ENCODE measurements around the gene THBS3. TPM values are rescaled to one million over a fixed set of nuclear protein-coding genes. Genes with fewer than 3 reads are reported as not detected.

THBS3 gene
- total and polyA plus RNA-seq, 2 experiments from 2014 or later, result 19.8 to 39.9 TPM

DNA sequence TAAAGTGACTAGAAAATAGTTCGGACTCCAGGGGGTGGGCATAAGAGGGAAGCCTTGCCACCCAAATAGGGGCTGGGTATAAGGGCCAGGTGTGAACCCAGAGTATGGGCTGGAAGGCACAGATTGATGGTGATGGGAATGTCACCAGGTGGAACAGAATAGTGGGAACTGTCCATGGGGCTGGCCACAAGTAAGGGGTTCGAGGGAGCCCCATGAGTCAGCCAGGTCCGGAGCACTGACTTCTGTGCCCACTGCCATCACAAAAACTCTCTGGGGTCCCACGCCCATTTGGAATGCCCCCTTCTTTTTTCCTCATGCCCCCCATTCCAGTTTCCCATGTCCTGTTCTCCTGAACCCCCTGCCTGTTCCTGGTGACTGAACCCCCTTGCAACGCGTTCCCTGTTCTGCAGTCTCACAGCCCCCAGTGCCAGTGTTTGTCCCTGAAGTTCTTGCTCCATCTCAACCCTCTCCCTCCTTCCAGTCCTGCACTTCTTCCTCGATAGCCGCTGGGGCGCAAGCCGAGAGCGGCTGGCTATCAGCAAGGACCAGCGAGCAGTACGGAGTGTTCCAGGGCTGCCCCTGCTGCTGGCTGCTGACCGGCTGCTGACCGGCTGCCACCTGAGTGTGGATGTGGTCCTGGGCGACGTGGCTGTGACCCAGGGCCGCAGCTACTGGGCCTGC, 26.2 kb downstream of the THBS3 start:
- H3K36me3 ChIP-seq (replicated peaks; ENCODE audit: insufficient read depth, low read depth), result no peaks in the 10 kb centered on the region
- no peaks in the 10 kb centered on the region for H3K9me3 ChIP-seq (ENCODE audit: low read depth)
- no peak overlapping the region for H3K4me3 ChIP-seq
- no peak for DNase-seq (ENCODE audit: low spot score)
- no peaks in the 10 kb centered on the region for H3K9me2 ChIP-seq (replicated peaks; ENCODE audit: insufficient read depth)
- no peaks in the 10 kb centered on the region for H4K20me1 ChIP-seq (ENCODE audit: insufficient read depth, poor library complexity, severe bottlenecking)
- H3K27ac ChIP-seq, result no peak overlapping the region
- H2AFZ ChIP-seq, result no peak overlapping the region
- H3K4me1 ChIP-seq (ENCODE audit: insufficient read depth), result peaks cover 11% of the 10 kb centered on the region
- TF ChIP-seq EZH2 (IDR thresholded peaks at IDR 0.05; ENCODE audit: borderline replicate concordance) (no peak), CTCF (IDR thresholded peaks at IDR 0.05; ENCODE audit: poor library complexity) (no peak), EZH2phosphoT487 (IDR thresholded peaks at IDR 0.05; ENCODE audit: low read depth, severe bottlenecking, unreplicated experiment) (no peak)
- H3K4me2 ChIP-seq, result no peak overlapping the region
- WGBS (ENCODE audit: low lambda C conversion rate, missing lambda C conversion rate), result 96% methylated on average over 18 of the region's 18 CpGs
- H3K27me3 ChIP-seq, result no peaks in the 10 kb centered on the region
- H3K79me2 ChIP-seq, result no peaks in the 10 kb centered on the region

DNA sequence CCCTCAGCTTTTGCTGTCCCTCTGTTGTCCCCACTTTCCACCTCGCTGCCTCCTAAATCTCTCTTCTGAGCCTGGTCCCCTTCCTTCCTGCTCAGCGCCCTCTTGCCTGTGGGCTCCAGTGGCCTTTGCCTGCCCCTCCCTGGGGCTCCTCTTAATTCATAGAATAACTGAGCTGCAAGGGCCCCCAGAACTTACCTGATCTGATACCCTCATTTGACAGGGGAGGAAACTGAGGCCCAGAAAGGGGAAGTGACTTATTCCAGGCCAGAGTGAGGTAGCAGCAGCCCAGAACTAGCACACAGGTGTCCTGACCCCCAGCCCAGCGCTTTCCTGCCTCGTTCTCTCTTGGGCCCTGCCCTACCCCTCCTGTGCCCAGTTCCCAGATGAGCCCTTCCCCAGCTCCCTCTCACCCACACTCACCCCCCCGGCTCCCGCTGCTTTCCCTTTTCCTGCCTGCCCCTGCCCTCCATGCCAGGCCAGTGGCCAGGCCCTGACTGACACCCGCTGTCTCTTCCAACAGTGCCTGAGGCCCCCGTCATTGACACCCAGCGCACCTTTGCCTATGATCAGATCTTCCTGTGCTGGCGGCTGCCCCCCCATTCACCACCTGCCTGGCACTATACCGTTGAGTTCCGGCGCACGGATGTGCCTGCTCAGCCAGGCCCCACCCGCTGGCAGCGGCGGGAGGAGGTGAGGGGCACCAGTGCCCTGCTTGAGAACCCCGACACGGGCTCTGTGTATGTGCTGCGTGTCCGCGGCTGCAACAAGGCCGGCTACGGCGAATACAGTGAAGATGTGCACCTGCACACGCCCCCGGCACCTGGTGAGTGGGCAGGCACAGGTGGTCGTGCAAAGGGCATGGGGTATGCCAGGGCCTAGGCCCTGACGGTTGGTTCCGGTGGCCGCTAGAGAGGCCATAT, 28.3 kb downstream of the THBS3 start:
- DNase-seq (ENCODE audit: low spot score), result peak; percentile 2
- H3K27ac ChIP-seq, result no peak overlapping the region

DNA sequence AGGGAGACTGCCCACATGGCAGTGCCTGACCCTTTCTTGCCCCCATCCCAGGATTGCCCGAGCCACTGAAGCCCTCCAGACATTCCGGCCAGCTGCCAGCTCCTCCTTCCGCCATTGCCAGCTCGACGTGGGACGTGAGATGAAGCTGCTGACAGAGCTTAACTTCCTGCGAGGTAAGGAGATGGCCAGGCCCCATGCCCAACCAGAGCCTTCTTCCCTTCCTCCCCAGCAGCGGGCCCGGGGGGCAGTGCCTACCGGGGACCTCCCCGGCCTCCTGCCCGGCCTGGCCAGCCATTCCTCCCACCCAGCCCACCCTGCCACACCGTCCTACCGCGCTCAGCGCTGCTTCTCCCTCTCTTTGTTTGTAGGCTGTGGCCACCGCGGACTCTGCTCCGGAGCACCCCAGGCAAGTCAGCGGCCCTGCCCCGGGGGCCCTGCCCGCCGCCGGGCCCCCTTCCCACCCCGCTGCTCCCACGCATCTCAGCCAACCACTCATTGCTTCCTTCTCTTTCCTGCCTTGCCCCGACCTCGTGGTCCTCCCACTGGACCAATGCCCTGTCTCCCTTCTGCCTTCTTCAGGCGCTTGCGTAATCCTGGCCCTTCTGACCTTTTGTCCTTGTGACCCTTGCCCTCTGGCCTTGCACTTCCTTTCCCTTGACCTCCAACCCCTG, 29.1 kb downstream of the THBS3 start:
- H3K4me3 ChIP-seq, result no peak overlapping the region
- no peaks in the 10 kb centered on the region for H3K79me2 ChIP-seq
- 97% methylated on average over 13 of the region's 30 CpGs for WGBS (ENCODE audit: low lambda C conversion rate, missing lambda C conversion rate)
- H3K27ac ChIP-seq, result no peak overlapping the region
- no peaks in the 10 kb centered on the region for H3K9me2 ChIP-seq (replicated peaks; ENCODE audit: insufficient read depth)
- H3K27me3 ChIP-seq, result peaks cover 5% of the 10 kb centered on the region
- H4K20me1 ChIP-seq (ENCODE audit: insufficient read depth, poor library complexity, severe bottlenecking), result no peaks in the 10 kb centered on the region
- no peak overlapping the region for H3K4me2 ChIP-seq
- no peaks in the 10 kb centered on the region for H3K9me3 ChIP-seq (ENCODE audit: low read depth)
- no peak overlapping the region for H2AFZ ChIP-seq
- peak; percentile 4 for DNase-seq (ENCODE audit: low spot score)
- H3K4me1 ChIP-seq (ENCODE audit: insufficient read depth), result peaks cover 3% of the 10 kb centered on the region
- no peaks in the 10 kb centered on the region for H3K36me3 ChIP-seq (replicated peaks; ENCODE audit: insufficient read depth, low read depth)
- TF ChIP-seq EZH2phosphoT487 (IDR thresholded peaks at IDR 0.05; ENCODE audit: low read depth, severe bottlenecking, unreplicated experiment), result no peak
- TF ChIP-seq EZH2 (IDR thresholded peaks at IDR 0.05; ENCODE audit: borderline replicate concordance), result no peak
- no peak for TF ChIP-seq CTCF (IDR thresholded peaks at IDR 0.05; ENCODE audit: poor library complexity)

More for the DNA sequence above, 28.3 kb downstream of the THBS3 start:
- 99% methylated on average over 27 of the region's 31 CpGs for WGBS (ENCODE audit: low lambda C conversion rate, missing lambda C conversion rate)
- Histone ChIP-seq H3K9me2 (replicated peaks; ENCODE audit: insufficient read depth) (no peaks in the 10 kb centered on the region), H3K4me3 (no peak overlapping the region), H3K9me3 (ENCODE audit: low read depth) (no peaks in the 10 kb centered on the region), H3K36me3 (replicated peaks; ENCODE audit: insufficient read depth, low read depth) (no peaks in the 10 kb centered on the region), H3K4me1 (ENCODE audit: insufficient read depth) (no peaks in the 10 kb centered on the region), H2AFZ (no peak overlapping the region), H3K4me2 (no peak overlapping the region), H3K27me3 (no peaks in the 10 kb centered on the region), H3K79me2 (no peaks in the 10 kb centered on the region), H4K20me1 (ENCODE audit: insufficient read depth, poor library complexity, severe bottlenecking) (no peaks in the 10 kb centered on the region)
- TF ChIP-seq CTCF (IDR thresholded peaks at IDR 0.05; ENCODE audit: poor library complexity) (no peak), EZH2 (IDR thresholded peaks at IDR 0.05; ENCODE audit: borderline replicate concordance) (no peak), EZH2phosphoT487 (IDR thresholded peaks at IDR 0.05; ENCODE audit: low read depth, severe bottlenecking, unreplicated experiment) (no peak)
